Lung (tissue), 12 donors: ENCODE measurements around the gene NGFR. TPM values are rescaled to one million over a fixed set of nuclear protein-coding genes. Genes with fewer than 3 reads are reported as not detected.

Source experiments
- ATAC-seq: fragments of 200-7000 bp; cut with Tn5 transposase; one replicate; pipeline ENCODE4 v1.9.1; 2020; ENCODE audit warnings: moderate number of reproducible peaks; ENCODE audit not compliant: insufficient read depth, low FRiP score
- DNase-seq, 3 donors: peaks; one replicate each; pipeline ENCODE4 v3.0.0-alpha.2; 2013 to 2017
- H3K27ac ChIP-seq, 2 donors: one replicate each; pipeline ENCODE4 v1.5.1; 2013; ENCODE audit warnings: mild to moderate bottlenecking in 2 of 2, moderate library complexity in 2 of 2, control low read depth in 1 of 2, inconsistent platforms in 1 of 2, low read depth in 1 of 2, low read length in 1 of 2
- H3K27me3 ChIP-seq, 3 donors: one replicate each; pipeline ENCODE4 v1.5.1; 2013; ENCODE audit warnings: low read length in 2 of 3; ENCODE audit not compliant: control insufficient read depth in 3 of 3, insufficient read depth in 3 of 3
- H3K36me3 ChIP-seq, 4 donors: one replicate each; pipeline ENCODE4 v1.5.1; 2013; ENCODE audit warnings: low read length in 4 of 4, mild to moderate bottlenecking in 1 of 4, moderate library complexity in 1 of 4; ENCODE audit not compliant: control insufficient read depth in 4 of 4, insufficient read depth in 4 of 4
- H3K4me1 ChIP-seq, 5 donors: one replicate each; pipeline ENCODE4 v1.5.1; 2013; ENCODE audit warnings: low read length in 5 of 5, mild to moderate bottlenecking in 2 of 5, moderate library complexity in 1 of 5; ENCODE audit not compliant: control insufficient read depth in 5 of 5, insufficient read depth in 5 of 5
- H3K4me3 ChIP-seq: one replicate; pipeline ENCODE4 v1.5.1; 2013; ENCODE audit warnings: mild to moderate bottlenecking, control low read depth, moderate library complexity
- H3K9ac ChIP-seq, 2 donors: one replicate each; pipeline ENCODE4 v1.5.1; 2013; ENCODE audit warnings: low read length in 2 of 2, control low read depth in 1 of 2; ENCODE audit not compliant: insufficient read depth in 1 of 2
- H3K9me3 ChIP-seq, 4 donors: one replicate each; pipeline ENCODE4 v1.5.1; 2013; ENCODE audit warnings: low read length in 3 of 4, mild to moderate bottlenecking in 1 of 4, moderate library complexity in 1 of 4; ENCODE audit not compliant: control insufficient read depth in 4 of 4, insufficient read depth in 3 of 4
- WGBS, 2 donors: extraction: QIAGEN DNeasy Blood & Tissue Kit; methylation state at CpG; one replicate each; pipeline ENCODE4 v1.1.7; 2013; 5-methylcytosine and 5-hydroxymethylcytosine counted together
- polyA plus RNA-seq, 2 donors: library from polyadenylated mRNA; stranded (reverse); fragments of 200-250 nt; gene quantifications; one replicate each; pipeline ENCODE4 v1.2.1, GENCODE V29; 2013
- total RNA-seq, 2 donors: library from RNA; depleted of rRNA in 1 of 2; stranded (reverse); fragments of >200 nt in 1 of 2; gene quantifications; one replicate each; pipeline ENCODE4 v1.2.1, GENCODE V29; 2014 to 2021
- TF ChIP-seq, protein P1 (sequence below): IDR thresholded peaks from 2 replicates; pipeline ENCODE4 v1.5.1; 2012; ENCODE audit warnings: mild to moderate bottlenecking; ENCODE audit errors: control extremely low read depth, extremely low read depth
- donor health status: control.
- donor health status: control.
- donor health status: Bipolar disorder and iron deficiency.
- donor health status: healthy.
- donor health status: DM: yes; HTN: yes; CAD: no.

Gene NGFR
- total and polyA plus RNA-seq, 4 donors: 1.3 to 4.9 (median 3.2) TPM

DNA sequence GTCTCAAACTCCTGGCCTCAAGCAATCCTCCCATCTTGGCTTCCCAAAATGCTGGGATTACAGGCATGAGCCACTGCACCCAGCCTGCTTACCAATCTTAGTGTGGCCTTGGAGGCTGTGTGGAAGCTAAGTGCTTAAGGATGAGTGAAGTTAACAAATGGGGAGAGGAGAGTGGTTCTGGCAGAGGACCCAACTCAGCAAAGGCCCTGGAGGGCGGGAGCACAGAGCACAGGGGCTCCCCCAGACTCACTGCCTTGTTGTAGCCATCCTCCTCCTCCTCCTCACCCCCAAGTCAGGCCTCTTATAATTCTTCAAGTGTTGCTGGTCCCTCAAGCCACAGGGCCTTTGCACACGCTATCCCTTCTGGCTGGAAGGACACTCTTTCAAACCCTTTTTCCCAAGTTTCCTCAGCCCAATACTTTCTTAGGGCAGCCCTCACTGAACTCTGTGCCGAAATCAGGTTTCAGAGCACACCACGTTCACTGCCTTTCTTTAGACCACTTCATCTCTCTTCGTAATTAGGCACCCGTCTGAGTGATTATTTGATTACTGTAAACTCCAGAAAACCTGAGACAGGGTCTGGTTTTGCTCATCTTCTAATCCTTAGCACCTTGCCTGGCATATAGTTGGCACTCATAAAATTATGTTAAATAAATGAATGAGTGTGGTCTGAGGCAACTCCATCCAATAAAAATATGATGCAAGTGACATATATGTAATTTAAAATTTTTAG, 23.4 kb downstream of the NGFR start:
- H3K9ac ChIP-seq: no peak overlapping the region
- H3K27me3 ChIP-seq: no peaks in the 10 kb centered on the region
- TF ChIP-seq, protein P1, sequence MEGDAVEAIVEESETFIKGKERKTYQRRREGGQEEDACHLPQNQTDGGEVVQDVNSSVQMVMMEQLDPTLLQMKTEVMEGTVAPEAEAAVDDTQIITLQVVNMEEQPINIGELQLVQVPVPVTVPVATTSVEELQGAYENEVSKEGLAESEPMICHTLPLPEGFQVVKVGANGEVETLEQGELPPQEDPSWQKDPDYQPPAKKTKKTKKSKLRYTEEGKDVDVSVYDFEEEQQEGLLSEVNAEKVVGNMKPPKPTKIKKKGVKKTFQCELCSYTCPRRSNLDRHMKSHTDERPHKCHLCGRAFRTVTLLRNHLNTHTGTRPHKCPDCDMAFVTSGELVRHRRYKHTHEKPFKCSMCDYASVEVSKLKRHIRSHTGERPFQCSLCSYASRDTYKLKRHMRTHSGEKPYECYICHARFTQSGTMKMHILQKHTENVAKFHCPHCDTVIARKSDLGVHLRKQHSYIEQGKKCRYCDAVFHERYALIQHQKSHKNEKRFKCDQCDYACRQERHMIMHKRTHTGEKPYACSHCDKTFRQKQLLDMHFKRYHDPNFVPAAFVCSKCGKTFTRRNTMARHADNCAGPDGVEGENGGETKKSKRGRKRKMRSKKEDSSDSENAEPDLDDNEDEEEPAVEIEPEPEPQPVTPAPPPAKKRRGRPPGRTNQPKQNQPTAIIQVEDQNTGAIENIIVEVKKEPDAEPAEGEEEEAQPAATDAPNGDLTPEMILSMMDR: no peak
- no peaks in the 10 kb centered on the region for H3K9me3 ChIP-seq
- H3K36me3 ChIP-seq: no peaks in the 10 kb centered on the region
- no peak overlapping the region for H3K4me3 ChIP-seq
- DNase-seq: no peak
- peaks cover 0 to 54% (median 12%) of the 10 kb centered on the region in 5 donors for H3K4me1 ChIP-seq
- H3K27ac ChIP-seq: no peak overlapping the region
- 93 to 94% methylated on average over 6 of the region's 6 CpGs for WGBS, 2 donors
- ATAC-seq: no peak

DNA sequence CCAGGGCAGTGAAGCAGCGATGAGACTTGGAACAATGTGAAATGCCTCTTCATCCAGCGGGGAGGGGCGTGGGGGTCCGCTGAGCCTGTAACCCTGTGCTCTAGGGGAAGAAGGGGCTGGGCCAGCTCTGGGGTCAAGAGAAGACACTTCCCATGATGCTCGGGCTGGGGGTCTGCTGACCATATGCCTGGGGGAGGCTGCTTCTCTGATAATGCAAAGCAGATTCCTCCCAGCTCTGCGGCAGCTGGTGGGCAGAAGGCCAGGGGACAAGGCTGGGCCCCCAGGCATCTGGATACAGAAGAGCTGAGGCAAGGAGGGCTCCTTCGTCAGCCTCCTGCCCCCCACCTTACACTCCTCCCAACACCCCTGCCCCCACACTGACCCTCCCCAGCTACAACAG, 24.7 kb downstream of the NGFR start:
- no peaks in the 10 kb centered on the region for H3K36me3 ChIP-seq
- H3K9ac ChIP-seq: no peak overlapping the region
- 71 to 87% methylated on average over 7 of the region's 7 CpGs for WGBS, 2 donors
- peaks cover 0 to 56% (median 12%) of the 10 kb centered on the region in 5 donors for H3K4me1 ChIP-seq
- DNase-seq (peak in 2 of 3 donors; percentile 42 to 59), ATAC-seq (no peak)
- H3K9me3 ChIP-seq: no peaks in the 10 kb centered on the region
- TF ChIP-seq, protein P1: no peak
- H3K27me3 ChIP-seq: no peaks in the 10 kb centered on the region
- H3K27ac ChIP-seq: no peak overlapping the region
- H3K4me3 ChIP-seq: no peak overlapping the region

DNA sequence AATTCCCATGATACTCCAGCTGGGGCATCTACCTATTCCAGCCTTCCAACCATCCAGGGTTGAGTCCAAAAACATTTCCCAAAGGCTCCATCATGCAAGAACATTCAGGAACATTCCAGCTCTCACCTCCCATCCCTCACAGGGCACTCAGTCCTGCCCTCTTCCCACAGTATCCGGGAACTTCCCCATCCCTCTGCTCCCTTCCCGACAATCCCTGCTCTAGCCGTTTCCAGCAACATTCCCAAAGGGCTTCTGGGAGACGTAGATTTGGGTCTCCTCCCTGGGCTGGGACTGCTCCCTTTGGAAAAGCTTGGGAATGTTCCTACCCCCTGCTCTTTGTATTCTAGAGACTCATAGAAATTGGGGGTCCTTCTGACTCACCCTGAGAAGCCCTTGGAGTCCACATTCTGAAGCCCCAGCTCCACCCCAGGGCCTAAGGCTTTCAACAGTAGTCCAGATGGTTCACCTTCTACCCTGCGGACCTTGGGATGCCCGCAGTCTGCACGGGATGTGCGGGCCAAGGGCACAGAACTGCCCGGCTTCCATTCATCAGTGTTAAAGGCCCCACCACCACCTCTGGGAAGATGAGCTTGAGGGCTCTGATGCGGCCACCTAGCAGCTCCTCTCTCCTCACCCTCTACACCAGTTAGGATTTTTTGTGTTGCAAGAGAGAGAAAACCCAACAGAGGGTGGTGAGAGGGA, 25.4 kb downstream of the NGFR start:
- Histone ChIP-seq H3K27ac (no peak overlapping the region), H3K9me3 (no peaks in the 10 kb centered on the region), H3K9ac (no peak overlapping the region), H3K4me1 (peaks cover 0 to 48% (median 9%) of the 10 kb centered on the region in 5 donors), H3K4me3 (no peak overlapping the region), H3K27me3 (no peaks in the 10 kb centered on the region), H3K36me3 (no peaks in the 10 kb centered on the region)
- 88 to 92% methylated on average over 10 of the region's 10 CpGs for WGBS, 2 donors
- ATAC-seq: no peak
- TF ChIP-seq, protein P1: no peak
- DNase-seq: no peak
